Sigmoid colon (tissue), 7 donors: ENCODE data around the gene TOP3A. TPM values are rescaled to one million over a fixed set of nuclear protein-coding genes. Genes with fewer than 3 reads are reported as not detected.

Source experiments
- DNase-seq: peaks from one replicate; pipeline ENCODE4 v3.0.0-alpha.2; 2019
- H3K27ac ChIP-seq, 4 donors: fragments of 200-600 bp; sonication (generic); one replicate each; pipeline ENCODE4 v1.5.1; 2016 to 2019; ENCODE audit warnings: mild to moderate bottlenecking in 1 of 4
- H3K27me3 ChIP-seq, 3 donors: fragments of 200-600 bp; sonication (generic); one replicate each; pipeline ENCODE4 v1.5.1; 2019; ENCODE audit warnings: mild to moderate bottlenecking in 1 of 3
- H3K36me3 ChIP-seq, 4 donors: fragments of 200-600 bp; sonication (generic); one replicate each; pipeline ENCODE4 v1.5.1; 2016 to 2019
- H3K4me1 ChIP-seq, 4 donors: fragments of 200-600 bp; sonication (generic); one replicate each; pipeline ENCODE4 v1.5.1; 2017 to 2019
- H3K4me3 ChIP-seq, 4 donors: fragments of 200-600 bp; sonication (generic); one replicate each; pipeline ENCODE4 v1.5.1; 2017 to 2019; ENCODE audit warnings: mild to moderate bottlenecking in 2 of 4, moderate library complexity in 1 of 4
- H3K9me3 ChIP-seq, 4 donors: fragments of 200-600 bp in 3 of 4; sonication (generic) in 3 of 4; one replicate each; pipeline versions ENCODE4 v1.5.1 to v1.6.1; 2013 to 2019
- EP300 ChIP-seq, 4 donors: sonication (generic); formaldehyde crosslinking; IDR thresholded peaks; one replicate each; pipeline ENCODE4 v1.6.1; 2017; ENCODE audit warnings: antibody characterized with exemption in 4 of 4
- POLR2A ChIP-seq, 2 donors: fragments of 450-650 bp; IDR thresholded peaks; one replicate each; pipeline ENCODE4 v1.6.1; 2016; ENCODE audit warnings: antibody characterized with exemption in 2 of 2, mild to moderate bottlenecking in 2 of 2, moderate library complexity in 2 of 2
- POLR2AphosphoS5 ChIP-seq, 4 donors: sonication (generic); formaldehyde crosslinking; IDR thresholded peaks; one replicate each; pipeline ENCODE4 v1.6.1; 2017; ENCODE audit warnings: antibody characterized with exemption in 4 of 4
- WGBS, 2 donors: extraction: QIAGEN DNeasy Blood & Tissue Kit; methylation state at CpG; one replicate each; pipeline ENCODE4 v1.1.7; 2013; 5-methylcytosine and 5-hydroxymethylcytosine counted together
- intact Hi-C: fragments of 100-400 bp; cut with DNase I; formaldehyde crosslinking; loops from one replicate; pipeline ENCODE4 v1.15.1; 2023
- polyA plus RNA-seq, 3 donors: library from polyadenylated mRNA; stranded (reverse); fragments of 200-250 nt; gene quantifications; one replicate each; pipeline ENCODE4 v1.2.3, GENCODE V29; 2013
- total RNA-seq, 4 donors: library from RNA; depleted of rRNA; stranded (reverse); fragments of >200 nt; gene quantifications; one replicate each; pipeline ENCODE4 v1.1.0, GENCODE V29; 2016
- TF ChIP-seq, protein P1 (sequence below), 4 experiments: fragments of 450-650 bp in 3 of 4; fragments of 200-600 bp in 1 of 4; IDR thresholded peaks; one replicate each; pipeline ENCODE4 v1.5.1; 2016 to 2019; ENCODE audit warnings: antibody characterized with exemption in 4 of 4, mild to moderate bottlenecking in 3 of 4, moderate library complexity in 2 of 4
- donor health status: healthy with polysubstance abuse.
- donor health status: Bipolar disorder and iron deficiency.
- donor health status: healthy.

Gene TOP3A
- total and polyA plus RNA-seq, 7 donors, result 5.4 to 42.4 (median 22.1) TPM

DNA sequence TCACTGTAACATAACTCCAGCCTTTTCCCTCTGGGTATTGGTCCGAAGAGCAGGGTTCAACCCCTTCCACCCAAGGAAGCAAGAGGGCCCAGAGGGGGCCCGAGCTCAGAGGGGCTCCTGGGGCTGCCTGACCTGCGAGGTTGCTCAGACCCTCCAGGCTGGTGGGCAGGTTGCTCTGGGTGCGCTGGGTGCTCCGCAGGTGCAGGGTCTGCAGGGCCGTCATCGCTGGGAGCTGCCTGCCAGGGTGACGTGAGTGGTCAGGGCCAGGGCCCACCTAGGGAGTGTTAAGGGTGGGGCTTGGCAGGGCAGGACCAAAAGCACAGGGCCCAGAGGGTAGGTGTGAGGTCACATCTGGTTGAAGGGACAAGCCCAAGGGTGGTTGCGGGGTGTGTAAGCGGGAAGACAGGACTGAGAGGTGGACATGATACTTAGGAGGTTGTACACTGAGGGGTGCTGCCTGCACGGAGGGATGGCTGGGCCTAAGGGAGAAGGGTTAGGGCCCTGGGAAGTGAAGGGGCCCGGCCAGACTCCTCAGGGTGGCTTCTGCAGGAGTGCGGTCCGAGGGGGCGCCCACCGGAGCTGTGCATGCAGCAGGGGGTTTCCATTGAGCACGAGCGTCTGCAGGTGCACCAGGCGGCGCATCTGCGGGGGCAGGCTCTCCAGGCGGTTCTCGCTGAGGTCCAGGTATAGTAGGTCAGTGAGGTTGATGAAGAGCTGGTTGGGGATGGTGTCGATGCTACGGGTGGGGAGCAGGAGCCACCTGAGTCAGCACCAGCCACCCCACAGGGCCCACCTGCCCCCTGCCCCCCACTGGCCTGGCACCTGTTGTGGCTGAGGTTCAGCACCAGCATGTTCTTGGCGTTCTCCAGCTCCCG, 60.6 kb downstream of the TOP3A start:
- DNase-seq, result no peak
- TF ChIP-seq POLR2A (IDR thresholded peaks at IDR 0.05) (no peak), POLR2AphosphoS5 (IDR thresholded peaks at IDR 0.05) (no peak), EP300 (IDR thresholded peaks at IDR 0.05) (no peak)
- TF ChIP-seq, protein P1, sequence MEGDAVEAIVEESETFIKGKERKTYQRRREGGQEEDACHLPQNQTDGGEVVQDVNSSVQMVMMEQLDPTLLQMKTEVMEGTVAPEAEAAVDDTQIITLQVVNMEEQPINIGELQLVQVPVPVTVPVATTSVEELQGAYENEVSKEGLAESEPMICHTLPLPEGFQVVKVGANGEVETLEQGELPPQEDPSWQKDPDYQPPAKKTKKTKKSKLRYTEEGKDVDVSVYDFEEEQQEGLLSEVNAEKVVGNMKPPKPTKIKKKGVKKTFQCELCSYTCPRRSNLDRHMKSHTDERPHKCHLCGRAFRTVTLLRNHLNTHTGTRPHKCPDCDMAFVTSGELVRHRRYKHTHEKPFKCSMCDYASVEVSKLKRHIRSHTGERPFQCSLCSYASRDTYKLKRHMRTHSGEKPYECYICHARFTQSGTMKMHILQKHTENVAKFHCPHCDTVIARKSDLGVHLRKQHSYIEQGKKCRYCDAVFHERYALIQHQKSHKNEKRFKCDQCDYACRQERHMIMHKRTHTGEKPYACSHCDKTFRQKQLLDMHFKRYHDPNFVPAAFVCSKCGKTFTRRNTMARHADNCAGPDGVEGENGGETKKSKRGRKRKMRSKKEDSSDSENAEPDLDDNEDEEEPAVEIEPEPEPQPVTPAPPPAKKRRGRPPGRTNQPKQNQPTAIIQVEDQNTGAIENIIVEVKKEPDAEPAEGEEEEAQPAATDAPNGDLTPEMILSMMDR (IDR thresholded peaks at IDR 0.05), result no peak
- intact Hi-C loops, result no loop called here
- Histone ChIP-seq H3K4me1 (peaks cover 0 to 26% (median 17%) of the 10 kb centered on the region in 4 donors), H3K27ac (no peak overlapping the region), H3K36me3 (peaks cover 25 to 76% (median 68%) of the 10 kb centered on the region in 4 donors), H3K9me3 (no peaks in the 10 kb centered on the region), H3K27me3 (no peaks in the 10 kb centered on the region), H3K4me3 (no peak overlapping the region)
- WGBS, 2 donors, result 93 to 95% methylated on average over 27 of the region's 27 CpGs

GRCh38 chr17:18253187-18253884, 61.5 kb downstream of the TOP3A start:
- Histone ChIP-seq H3K27me3 (no peaks in the 10 kb centered on the region), H3K36me3 (peaks cover 25 to 84% (median 74%) of the 10 kb centered on the region in 4 donors)
- WGBS, 2 donors, result 87 to 93% methylated on average over 16 of the region's 16 CpGs

GRCh38 chr17:18252160-18252559, 62.6 kb downstream of the TOP3A start:
- TF ChIP-seq POLR2A (IDR thresholded peaks at IDR 0.05) (no peak), EP300 (IDR thresholded peaks at IDR 0.05) (no peak), POLR2AphosphoS5 (IDR thresholded peaks at IDR 0.05) (no peak)
- TF ChIP-seq, protein P1 (IDR thresholded peaks at IDR 0.05), result no peak
- intact Hi-C loops, result no loop called here
- no peak overlapping the region for H3K27ac ChIP-seq
- H3K4me1 ChIP-seq, result peaks cover 0 to 17% (median 15%) of the 10 kb centered on the region in 4 donors
- peaks cover 25 to 94% (median 82%) of the 10 kb centered on the region in 4 donors for H3K36me3 ChIP-seq
- DNase-seq, result no peak
- no peaks in the 10 kb centered on the region for H3K27me3 ChIP-seq
- H3K4me3 ChIP-seq, result no peak overlapping the region
- H3K9me3 ChIP-seq, result no peaks in the 10 kb centered on the region
- 84 to 86% methylated on average over 5 of the region's 5 CpGs for WGBS, 2 donors

More at GRCh38 chr17:18253187-18253884, 61.5 kb downstream of the TOP3A start:
- Histone ChIP-seq H3K27ac (no peak overlapping the region), H3K4me1 (peaks cover 0 to 25% (median 15%) of the 10 kb centered on the region in 4 donors), H3K4me3 (no peak overlapping the region), H3K9me3 (no peaks in the 10 kb centered on the region)
- TF ChIP-seq POLR2AphosphoS5 (IDR thresholded peaks at IDR 0.05) (no peak), POLR2A (IDR thresholded peaks at IDR 0.05) (no peak), EP300 (IDR thresholded peaks at IDR 0.05) (no peak)
- TF ChIP-seq, protein P1 (IDR thresholded peaks at IDR 0.05), result no peak
- intact Hi-C loops, result no loop called here
- no peak for DNase-seq

- H3K9me3 ChIP-seq, result no peaks in the 10 kb centered on the region
- H3K27ac ChIP-seq, result no peak overlapping the region
- 89% methylated on average over 15 of the region's 15 CpGs for WGBS, 2 donors
- peaks cover 31 to 97% (median 86%) of the 10 kb centered on the region in 4 donors for H3K36me3 ChIP-seq
- no peak for TF ChIP-seq EP300 (IDR thresholded peaks at IDR 0.05)
- TF ChIP-seq POLR2AphosphoS5 (IDR thresholded peaks at IDR 0.05), result no peak
- TF ChIP-seq POLR2A (IDR thresholded peaks at IDR 0.05), result no peak
- TF ChIP-seq, protein P1 (IDR thresholded peaks at IDR 0.05), result no peak
- no peaks in the 10 kb centered on the region for H3K27me3 ChIP-seq
- intact Hi-C loops, result no loop called here
- H3K4me1 ChIP-seq, result peaks cover 0 to 13% (median 6%) of the 10 kb centered on the region in 4 donors
- no peak for DNase-seq
- no peak overlapping the region for H3K4me3 ChIP-seq
Measured at GRCh38 chr17:18251204-18251603, 63.6 kb downstream of the TOP3A start.
